Activated CD8-positive, alpha-beta memory T cell treated with anti-CD3 and anti-CD28 coated beads, Interleukin-2, amount 50 U/mL, for 1 hour (primary cell): ENCODE data around the gene RTN4RL2.

Experiments
- DNase-seq: peaks from one replicate; pipeline ENCODE4 v3.0.0-alpha.2; 2020; ENCODE audit errors: extremely low read depth

RTN4RL2 gene

DNA sequence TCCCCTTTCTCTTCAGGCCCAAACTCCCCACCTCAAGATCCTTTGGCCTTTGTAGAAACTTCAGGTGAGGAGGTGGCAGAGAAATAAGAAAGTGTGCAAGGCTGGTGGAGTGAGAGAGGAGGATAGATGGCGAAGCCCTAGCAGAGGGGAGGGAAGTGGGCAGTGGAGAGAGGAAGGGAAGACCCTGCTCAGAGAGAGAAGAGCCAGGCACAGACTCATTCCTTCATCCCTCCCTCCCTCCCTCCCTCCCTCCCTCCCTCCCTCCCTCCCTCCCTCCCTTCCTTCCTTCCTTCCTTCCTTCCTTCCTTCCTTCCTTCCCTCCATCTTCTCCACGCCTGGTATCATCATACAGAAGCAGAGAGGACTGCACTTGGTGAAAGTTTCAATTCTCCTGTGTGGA, 21.0 kb downstream of the RTN4RL2 start:
- no peak for DNase-seq

DNA sequence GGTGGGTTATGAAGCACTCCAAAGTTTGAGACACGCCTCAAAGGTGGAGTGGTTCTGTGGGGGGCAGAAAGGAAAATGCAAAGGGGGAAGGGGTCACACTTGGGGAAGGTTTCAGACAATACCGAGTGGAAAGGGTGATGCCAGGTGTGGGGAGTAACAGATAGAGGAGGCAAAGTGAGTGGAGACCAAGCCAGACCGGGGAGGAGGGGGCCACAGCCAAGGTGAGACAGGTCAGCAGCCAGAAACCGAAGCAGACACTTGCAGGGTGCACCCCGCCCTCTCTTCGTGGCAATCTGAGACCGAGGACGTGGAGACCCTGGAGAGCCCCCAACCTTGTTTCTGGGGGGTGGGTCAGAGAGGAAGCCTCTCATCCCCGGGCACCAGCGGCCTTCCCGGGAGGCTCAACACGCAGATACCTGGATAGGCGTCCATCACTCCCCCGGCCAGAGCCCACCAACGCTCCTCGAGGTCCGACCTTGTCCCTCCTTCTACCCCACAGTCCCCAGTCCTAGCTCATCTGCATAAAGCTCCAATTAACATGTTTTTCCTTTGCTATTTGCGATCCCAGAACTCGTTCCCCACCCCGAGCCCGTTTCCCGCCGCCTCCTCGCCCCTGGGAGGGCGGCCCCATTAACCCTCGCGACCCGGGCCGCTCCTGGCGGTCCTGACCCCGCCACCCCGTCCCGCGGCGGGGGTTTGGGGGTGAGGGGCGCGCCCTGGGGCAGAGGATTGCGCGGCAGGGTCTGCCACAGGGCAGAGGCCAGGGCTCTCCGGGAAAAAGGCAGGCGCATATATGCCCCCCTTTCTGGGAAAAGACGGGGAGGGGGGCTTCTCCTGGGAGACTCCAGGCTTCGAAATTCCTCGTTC, 21.8 kb downstream of the RTN4RL2 start:
- no peak for DNase-seq

DNA sequence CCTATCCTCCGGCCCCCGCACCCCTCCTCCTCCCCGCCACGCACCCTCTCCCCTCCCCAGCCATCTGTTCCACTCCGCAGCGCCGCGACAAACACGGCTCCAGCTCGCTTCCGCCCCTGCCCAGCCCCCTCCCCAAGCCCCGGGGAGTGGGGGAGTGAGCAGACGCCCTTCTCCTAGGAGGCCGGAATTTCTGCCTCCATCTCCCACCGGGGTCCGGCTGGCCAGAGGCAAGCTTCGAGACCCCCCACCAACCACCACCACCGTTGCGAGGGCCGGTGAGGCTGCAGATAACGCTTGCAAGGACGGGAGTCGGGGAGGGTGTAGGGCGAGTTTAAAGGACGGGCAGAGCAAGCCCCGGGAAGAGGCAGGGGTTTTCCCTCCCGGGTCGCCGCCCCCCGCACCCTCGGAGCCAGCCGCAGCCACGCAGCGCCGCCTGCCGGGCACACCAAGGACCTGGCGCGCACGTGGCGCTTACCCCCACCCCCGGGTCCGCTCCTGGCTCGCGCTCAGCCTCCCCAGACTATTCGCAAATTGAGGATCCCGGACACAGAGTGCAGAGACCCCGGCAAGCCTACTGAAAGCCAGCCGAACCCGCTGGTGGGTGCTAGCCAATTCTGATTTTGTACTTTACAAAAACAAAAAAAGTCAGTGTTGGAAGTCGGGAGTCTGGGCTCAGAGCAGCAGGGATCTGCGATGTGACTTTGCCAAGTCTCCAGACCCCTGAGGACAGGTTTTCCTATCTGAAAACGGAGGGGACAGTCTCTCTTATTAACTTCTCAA, 22.6 kb downstream of the RTN4RL2 start:
- no peak for DNase-seq

DNA sequence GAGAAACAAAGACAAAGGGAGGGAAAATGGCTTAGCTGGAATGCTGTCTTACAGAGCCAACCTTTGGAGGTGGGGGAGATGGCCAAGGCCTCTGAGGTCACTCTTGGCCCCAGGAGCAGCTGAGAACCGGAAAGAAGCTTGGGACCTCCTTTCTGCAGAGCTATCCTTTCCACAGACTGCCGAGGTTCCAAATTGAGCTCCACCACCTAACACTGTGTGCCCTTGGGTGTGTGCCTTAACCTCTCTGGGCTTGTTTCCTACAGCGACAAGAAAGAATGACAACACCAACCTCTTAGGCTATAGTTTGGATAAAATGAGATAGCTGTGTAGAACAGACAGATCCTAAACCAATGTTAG, 23.2 kb downstream of the RTN4RL2 start:
- DNase-seq = no peak

DNA sequence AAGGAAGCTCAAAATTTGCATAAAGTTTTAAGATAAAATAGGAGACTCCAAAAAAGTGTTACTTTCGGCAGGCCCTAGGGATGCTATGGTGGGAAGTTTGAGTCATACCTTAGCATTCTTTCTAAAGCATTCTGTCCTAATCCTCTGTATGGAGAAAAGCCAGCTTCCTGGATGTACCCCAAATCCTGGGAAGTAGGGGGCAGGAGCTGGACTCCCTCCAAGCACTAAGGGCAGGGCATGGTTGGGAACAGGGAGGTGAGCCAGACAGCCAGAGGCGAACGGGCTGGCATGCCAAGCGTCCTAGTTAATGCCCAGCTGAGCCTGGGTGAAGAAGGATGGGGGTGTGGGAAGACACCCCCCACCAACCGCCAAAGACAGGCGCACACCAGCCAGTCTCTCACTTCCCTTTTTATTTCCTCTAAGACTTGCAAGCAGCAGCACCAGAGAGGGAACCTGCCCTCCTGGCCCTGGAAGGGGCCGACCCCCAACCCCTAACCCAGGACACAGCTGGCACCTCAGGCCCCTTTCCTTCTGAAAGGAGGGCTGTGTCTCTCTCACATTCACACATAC, 23.9 kb downstream of the RTN4RL2 start:
- no peak for DNase-seq

DNA sequence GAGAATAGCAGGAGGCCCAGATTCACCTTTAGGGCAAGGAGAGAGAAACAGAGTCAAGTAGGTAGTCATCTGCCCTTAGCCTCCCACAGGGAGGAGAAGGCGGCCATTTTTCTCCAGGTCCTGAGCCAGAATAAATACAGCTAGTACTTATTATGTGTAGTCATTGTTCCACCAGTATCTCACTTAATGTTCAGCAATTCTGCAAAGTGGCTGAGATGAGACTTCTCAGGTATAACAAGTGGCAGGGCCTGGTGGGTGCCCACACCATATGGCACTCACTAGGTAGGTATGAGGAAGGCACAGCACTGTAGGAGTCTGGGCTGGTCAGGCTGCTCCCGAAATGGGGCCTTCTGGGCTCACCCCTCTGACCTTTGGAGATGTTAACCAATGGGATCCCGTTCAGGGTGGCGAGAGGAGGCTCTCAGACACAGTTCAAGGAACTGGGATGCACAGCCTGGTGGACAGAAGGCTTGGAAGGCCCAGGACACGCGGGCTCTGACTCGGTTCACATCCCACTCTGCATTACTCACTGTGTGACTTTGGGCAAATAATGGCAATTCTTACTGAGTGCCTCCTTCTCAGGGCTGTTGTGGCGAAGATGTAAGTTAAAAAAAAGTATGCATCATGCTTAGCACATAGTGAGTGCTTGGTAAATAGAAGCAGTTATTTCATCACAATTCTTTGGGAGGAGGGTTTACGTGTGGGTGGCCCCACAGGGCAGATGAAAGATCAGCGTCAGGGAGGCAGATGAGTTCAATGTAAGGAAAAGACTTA, 25.1 kb downstream of the RTN4RL2 start:
- no peak for DNase-seq

DNA sequence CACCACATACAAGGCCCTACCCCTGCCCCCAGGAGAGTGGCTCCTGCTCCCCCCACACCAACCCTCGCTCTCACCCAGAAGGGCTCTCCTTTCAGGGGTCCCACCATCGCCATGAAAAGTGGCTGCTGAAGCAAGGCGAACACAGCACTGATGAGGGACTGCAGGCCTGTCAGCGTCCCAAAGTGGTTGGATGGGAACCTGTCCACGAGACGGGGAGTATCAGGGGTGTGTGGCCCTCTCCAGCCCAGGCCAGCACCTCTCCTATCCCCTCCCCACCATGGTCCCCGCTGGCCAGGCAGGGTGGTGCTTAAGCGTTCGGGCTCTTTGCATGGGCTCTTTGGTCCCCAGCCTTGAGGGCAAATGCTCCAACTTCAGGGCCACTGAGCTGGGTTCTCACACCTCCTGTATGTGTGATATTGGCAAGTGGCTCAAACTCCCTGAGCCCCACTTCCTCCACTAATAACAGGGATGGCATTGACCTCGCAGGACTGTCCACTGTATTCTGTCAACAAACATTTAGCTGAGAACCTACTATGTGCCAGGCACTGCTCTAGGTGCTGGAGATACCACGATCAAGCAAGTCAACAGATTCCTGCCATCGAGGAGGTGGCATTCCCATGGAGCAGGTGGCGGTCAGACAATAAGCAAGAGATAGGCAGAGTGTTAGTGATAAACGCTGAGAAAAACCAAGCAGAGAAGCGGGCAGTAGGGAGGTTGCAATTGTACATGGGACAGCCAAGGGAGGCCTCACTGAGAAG, 26.9 kb downstream of the RTN4RL2 start:
- no peak for DNase-seq

DNA sequence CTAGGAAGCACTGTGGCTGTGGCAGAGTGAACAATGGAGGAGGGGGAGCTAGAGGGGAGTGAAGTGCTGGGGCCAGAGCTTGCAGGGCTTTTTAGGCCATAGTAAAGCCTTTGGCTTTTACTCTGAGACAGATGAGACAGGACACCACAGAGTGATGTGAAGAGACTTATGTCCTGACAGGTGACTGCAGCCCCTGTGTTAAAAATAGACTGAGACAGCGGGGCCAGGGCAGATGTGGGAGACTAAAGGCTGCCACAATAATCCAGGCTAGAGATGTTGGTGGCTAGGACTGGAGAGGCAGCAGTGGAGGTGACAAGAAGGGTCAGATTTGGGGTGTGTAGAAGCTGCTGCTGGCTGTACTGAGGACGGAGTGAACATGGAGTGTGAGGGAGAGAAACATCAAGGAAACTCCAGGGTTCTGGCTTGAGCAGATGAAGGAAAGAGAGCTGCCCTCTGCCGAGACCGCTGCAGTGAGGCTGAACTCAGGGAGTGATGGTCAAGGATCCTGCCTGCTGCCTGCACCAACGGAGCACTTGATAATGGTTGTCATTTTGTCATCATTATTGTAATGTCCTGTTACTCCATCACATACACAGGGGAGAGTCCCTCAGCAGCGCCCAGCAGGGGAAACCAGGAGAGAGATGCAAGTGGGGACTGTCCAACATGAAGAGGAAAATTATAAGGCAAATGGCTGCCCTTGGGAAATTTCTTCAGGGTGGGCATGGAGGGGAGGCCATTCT, 27.8 kb downstream of the RTN4RL2 start:
- DNase-seq = no peak

DNA sequence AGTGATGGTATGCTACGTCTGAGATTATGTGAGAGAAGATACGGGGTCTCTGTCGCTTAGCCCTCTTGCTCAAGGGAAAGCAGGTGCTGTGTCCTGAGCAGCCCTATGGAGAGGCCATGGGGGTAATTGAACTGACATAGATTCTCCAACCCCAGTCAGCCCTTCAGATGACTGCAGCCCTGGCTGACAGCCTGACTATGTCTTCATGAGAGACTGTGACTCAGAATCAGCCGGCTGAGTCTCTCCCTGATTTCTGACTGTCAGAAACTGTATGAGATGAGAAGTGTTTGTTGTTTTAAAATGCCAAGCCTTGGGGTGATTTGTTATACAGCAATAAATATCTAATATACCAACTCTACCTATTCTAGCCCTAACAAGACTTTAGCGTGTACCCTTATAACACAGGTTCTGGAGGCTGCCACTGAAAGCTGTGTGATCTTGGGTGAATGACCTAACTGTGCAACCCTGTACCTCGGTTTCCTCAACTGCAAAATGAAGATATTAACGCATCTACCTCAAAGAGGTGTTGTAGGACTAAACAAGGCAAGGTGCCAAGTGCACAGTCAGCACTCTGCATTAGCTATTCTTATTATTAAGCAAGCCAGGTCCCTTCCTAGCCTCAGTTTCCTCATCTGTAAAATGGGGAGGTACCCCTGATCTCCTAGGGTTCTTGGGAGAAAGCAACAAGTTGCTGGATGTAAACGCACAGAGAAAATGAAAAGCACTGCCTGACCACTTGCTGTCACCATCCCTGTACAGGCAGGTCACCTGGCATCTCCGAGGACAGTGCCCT, 30.3 kb downstream of the RTN4RL2 start:
- no peak for DNase-seq

DNA sequence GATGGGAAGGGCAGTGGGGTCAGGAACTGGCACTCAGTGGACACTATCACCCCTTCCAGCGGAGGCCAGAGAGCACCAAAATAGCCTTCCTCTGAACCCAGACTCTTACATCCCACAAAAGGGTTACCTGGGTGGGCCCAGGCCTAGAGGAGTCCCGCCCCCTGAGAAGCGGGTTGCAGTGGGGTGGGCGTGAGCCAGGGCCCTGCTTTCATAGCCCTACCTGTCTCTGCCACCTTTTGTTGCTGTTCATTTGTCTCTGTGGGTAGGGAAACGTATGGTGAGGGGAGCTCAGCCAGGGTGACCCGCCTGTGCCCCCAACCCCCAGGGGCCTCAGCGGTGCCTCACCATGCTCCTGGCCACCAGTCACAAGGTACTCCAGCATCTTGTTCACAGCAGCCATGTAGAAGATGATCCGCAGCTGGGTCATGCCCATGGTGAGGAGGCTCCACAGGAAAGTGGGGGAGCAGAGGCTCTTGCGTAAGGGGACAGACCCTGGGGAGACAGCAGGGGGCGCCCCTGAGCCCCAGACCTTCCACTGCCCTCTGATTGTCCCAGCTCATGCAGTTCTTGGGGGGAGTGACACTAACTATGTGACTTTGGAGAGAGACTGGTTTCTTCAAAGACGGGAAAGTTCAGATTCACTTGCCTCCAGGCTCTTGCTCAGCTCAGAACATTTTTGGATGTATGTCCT, 31.2 kb downstream of the RTN4RL2 start:
- DNase-seq = no peak

DNA sequence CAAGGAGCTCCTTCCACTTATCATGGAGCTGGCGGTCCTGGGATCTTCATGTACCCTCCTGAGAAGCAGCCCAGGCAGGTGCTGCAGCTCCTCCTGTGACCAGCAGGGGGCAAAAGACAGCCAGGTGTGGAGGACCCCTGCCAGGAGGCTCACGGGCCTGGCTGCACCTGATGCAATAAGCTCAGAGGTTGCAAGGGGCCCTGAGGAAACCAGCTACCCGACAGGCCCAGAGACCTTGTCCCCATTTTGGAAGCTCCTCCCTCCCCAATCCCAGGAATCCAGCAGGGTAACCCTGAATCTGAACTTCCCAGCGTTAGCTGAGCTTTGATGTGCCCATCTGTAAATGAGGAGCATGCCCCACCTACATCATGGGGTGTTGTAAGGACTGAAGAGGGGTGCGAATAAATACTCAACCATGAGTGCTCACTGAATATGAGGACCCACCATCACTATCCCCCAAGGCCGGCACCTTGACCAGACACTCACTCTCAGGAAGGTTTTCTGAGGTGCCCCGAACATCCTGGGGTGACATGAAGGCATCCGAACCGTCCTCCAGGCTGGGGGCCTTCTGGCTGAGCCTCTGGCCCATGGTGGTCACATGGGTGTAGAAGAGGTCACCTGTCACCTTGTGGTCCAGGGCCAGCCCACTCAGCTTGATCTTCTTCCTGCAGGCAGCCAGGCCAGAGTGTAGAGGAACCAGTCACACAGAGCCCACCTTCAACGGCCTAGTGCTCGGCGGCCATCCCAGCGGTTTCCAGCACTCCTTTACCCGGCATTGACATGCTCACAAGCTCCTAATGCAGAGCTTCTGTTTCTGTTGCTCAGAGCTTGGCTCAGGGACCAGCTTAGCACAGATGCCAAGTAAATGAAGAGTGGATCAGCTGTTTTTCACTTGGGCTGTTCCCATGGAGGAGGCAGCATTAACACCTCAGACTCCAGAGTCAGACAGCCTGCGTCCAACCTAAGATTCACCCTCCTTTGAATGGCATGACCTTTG, 33.5 kb downstream of the RTN4RL2 start:
- no peak for DNase-seq

DNA sequence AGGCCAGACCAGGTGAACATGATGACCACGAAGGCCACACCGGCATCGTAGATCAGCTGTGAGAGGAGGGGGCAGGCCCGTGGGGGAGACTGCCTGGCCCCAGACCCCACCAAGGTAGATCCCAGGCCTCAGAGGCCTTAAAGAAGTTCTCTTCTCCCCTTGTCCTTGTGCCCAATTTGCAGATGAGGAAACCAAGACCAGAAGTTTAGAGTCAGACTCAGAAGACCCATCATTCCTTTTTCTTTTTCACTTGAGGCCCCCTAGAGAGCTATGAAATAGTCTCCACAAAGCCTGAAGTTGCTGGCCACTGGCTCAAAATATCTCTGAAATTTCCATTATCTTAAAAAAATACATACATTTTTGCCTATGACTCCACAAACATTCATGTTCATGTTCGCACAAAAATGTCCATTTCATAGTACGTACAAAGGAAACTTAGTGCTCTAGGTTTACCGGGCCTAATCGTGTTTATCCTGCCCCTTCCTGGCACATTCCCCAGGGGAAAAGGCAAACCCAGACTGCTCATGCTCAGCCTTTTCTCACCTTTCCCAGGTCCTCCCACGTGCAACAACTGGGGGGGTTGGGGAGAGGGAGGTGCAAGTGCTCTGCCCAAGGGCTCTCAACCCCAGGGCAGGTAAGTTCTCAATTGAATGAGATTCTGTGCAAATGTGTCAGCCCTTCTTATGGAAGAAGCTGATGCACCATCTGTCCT, 35.9 kb downstream of the RTN4RL2 start:
- no peak for DNase-seq

DNA sequence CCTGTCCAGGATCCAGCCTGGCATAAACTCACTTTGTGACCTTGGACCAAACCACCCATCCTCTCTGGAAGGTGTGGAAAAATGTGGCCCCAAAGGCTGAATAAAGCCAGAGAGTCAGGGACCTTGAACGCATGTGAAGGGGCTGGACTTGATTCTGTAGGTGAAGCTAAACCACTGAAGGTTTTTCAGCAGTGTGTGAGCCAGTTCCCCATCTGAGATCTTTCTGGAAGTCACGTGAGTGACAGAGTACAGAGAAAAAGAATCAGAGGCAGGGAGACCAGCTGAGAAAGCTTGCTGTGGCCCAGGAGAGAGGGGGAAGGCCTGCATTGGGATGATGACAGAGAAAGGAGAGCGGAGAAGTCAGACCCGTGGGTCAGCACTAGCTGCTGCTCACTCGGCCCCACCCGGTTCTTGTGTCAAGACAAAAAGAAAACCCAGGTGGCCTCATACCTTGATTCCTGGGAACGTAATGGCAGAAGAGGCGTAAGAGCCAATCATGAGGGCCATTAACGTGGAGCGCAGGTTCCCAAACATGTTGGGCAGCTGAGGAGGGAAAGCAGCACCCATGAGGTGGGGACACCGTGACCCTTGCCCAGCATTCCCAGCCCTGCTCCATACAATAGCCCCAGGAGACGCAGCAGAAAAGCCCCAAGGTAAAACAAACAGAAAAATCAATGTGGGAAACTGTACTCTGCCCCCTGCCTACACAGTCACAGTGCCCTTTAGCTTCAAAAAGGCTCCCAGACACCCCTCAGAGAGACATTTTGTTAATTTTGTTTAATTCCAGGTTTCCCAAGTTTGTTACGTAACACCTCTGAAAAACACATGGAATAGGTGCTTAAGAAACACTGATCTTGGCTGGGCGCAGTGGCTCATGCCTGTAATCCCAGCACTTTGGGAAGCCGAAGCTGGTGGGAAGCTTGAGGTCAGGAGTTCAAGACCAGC, 37.2 kb downstream of the RTN4RL2 start:
- DNase-seq = no peak

DNA sequence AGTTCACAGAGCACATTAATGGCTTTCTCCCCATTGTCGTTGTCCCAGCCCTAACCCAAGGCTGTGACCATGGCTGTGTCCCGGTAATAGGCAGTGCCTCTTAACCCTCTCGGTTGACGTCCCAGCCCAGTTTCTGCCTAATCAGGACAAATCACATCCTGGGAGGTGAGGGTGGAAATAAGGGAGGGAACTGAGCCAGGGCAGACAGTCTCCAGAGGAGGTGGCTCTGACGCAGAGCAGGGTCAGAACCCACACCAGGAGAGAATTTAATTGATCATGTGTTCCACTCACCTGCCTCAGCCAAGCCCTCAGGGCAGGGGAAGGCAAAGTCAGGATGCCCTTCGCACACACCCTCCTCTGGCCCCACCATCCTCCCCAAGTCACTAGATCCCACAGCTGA, 38.2 kb downstream of the RTN4RL2 start:
- no peak for DNase-seq

DNA sequence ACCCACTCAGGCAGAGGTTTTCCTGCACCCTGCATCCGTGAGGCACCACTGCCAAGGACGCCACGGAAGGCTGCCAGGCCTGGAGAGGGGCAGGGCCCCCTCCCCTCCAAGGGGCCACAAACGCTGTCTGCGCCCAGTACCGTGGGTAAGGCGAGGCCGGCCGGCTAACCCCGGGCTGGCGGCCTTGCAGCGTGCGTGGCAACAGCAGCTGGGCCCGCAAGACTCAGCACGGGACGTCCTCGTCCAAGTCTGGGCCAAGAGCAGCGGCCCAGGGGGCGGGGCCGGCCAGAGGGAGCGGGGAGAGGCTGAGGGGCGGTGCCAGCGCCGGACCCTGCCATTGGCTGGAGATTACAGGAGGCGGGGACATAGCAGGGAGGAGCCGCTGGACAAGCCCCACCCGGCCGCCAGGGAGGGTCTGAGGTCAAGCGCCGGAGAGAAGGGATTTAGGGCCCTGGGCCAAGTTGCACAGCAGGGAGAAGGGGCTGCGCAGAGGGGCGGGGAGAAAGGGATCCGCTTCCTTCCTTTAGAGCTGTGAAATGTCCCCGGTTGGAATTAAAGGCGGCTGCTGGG, 39.2 kb downstream of the RTN4RL2 start:
- DNase-seq = no peak

DNA sequence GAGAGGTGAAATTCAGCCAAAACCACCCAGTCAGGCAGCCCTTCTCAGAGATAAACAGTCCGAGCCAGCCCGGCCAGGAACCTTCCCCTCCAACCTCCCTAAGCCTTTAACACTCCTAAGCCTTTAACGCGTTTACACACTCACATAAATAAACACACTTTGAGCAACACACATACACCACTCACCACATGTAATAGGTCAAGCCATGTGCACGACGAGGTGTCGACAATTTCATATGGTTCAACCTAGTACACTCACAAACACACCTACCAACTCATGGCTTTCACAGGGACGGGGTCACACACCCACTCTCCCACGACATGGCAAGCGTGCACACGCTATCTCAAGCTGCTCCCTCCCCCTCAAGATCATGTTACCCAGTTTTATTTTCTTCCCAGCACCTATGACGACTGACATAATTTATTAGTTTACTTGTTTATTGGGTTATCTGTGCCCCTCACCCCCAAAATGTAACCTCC, 39.7 kb downstream of the RTN4RL2 start:
- DNase-seq = no peak
